ENCODE data around the gene DCST2. TPM values are rescaled to one million over a fixed set of nuclear protein-coding genes. Genes with fewer than 3 reads are reported as not detected.
A peak's percentile ranks its signal among the peaks of the same experiment; 100 is the strongest.

The DCST2 gene
- total and polyA plus RNA-seq, 9 of the 15 experiments (the other 6 are each of a cell fraction or from before 2014, with no cell fraction given): 0.09 to 0.49 (median 0.11) TPM; not detected in 3

DNA sequence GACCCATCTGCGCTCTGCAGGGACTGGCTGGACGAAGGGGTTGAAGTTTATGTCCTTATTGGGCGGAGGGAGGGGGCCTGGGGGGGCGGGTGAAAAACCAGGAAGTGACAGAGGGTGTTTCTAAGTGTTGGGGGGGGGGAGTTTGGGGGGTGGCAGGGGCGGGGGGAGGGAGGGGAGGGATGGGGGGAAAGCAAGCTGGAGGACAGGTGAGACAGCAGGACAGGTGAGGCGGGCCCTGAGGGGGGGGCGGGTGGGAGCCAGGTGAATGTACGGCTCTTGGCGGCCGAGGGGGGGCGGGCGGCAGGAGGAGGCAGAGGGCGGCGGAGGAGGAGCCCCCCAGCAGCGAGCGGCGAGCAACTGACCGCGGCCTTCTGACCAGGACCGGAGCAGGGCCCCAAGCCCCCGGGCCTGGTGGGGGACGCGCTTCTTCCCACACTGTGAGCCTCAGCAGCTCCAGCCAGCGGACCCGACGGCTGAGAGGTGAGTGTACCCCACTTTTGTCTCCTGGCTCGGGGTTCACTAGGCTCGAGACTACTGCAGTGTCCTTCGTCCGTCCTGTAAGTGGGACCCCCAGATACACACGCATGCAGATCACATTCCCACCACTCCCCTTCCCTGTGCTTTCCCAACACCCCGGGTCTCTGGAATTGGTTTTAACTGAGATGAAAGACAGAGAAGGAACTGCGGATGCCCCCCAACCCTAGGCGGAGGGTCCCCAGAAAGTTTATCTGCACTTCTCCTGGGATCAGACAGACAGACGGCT, 30.9 kb downstream of the DCST2 start, which contains the start of gene ZBTB7B (continued):
- no peak for TF ChIP-seq MTA3 (IDR thresholded peaks at IDR 0.05; ENCODE audit: borderline replicate concordance)
- TF ChIP-seq, protein P1, sequence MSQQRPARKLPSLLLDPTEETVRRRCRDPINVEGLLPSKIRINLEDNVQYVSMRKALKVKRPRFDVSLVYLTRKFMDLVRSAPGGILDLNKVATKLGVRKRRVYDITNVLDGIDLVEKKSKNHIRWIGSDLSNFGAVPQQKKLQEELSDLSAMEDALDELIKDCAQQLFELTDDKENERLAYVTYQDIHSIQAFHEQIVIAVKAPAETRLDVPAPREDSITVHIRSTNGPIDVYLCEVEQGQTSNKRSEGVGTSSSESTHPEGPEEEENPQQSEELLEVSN (IDR thresholded peaks at IDR 0.05; ENCODE audit: borderline replicate concordance in 1 of 2, extremely low read depth in 1 of 2, insufficient read depth in 1 of 2, insufficient read length in 1 of 2, low read depth in 1 of 2, low read length in 1 of 2, poor library complexity in 1 of 2, severe bottlenecking in 1 of 2): no peak
- TF ChIP-seq POLR2A (conservative IDR thresholded peaks at IDR 0.05): peak; percentile 10; the same call in 1 of the 2 replicates
- no peak for TF ChIP-seq RBM39 (optimal IDR thresholded peaks at IDR 0.05; ENCODE audit: low read depth, low read length)
- no peak for TF ChIP-seq SREBF2 (CRISPR knock-in tag; IDR thresholded peaks at IDR 0.05)
- peak; percentile 28 for TF ChIP-seq HMGN3 (IDR thresholded peaks at IDR 0.05; ENCODE audit: borderline replicate concordance, extremely low read depth, insufficient read length, low read depth, low read length)
- TF ChIP-seq, protein P2, sequence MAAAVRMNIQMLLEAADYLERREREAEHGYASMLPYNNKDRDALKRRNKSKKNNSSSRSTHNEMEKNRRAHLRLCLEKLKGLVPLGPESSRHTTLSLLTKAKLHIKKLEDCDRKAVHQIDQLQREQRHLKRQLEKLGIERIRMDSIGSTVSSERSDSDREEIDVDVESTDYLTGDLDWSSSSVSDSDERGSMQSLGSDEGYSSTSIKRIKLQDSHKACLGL (CRISPR knock-in tag; IDR thresholded peaks at IDR 0.05; ENCODE audit: borderline replicate concordance, poor library complexity, severe bottlenecking): no peak
- TF ChIP-seq FOXP1 (CRISPR knock-in tag; IDR thresholded peaks at IDR 0.05): 0 out of 2 replicates have a peak, but pooled peaks have one; percentile 12
- TF ChIP-seq, protein P3, sequence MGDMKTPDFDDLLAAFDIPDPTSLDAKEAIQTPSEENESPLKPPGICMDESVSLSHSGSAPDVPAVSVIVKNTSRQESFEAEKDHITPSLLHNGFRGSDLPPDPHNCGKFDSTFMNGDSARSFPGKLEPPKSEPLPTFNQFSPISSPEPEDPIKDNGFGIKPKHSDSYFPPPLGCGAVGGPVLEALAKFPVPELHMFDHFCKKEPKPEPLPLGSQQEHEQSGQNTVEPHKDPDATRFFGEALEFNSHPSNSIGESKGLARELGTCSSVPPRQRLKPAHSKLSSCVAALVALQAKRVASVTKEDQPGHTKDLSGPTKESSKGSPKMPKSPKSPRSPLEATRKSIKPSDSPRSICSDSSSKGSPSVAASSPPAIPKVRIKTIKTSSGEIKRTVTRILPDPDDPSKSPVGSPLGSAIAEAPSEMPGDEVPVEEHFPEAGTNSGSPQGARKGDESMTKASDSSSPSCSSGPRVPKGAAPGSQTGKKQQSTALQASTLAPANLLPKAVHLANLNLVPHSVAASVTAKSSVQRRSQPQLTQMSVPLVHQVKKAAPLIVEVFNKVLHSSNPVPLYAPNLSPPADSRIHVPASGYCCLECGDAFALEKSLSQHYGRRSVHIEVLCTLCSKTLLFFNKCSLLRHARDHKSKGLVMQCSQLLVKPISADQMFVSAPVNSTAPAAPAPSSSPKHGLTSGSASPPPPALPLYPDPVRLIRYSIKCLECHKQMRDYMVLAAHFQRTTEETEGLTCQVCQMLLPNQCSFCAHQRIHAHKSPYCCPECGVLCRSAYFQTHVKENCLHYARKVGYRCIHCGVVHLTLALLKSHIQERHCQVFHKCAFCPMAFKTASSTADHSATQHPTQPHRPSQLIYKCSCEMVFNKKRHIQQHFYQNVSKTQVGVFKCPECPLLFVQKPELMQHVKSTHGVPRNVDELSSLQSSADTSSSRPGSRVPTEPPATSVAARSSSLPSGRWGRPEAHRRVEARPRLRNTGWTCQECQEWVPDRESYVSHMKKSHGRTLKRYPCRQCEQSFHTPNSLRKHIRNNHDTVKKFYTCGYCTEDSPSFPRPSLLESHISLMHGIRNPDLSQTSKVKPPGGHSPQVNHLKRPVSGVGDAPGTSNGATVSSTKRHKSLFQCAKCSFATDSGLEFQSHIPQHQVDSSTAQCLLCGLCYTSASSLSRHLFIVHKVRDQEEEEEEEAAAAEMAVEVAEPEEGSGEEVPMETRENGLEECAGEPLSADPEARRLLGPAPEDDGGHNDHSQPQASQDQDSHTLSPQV (IDR thresholded peaks at IDR 0.05): no peak
- no peak for TF ChIP-seq SLC30A9 (CRISPR knock-in tag; IDR thresholded peaks at IDR 0.05)
- 0 out of 2 replicates have a peak, but pooled peaks have one; percentile 17 for TF ChIP-seq MBD2 (IDR thresholded peaks at IDR 0.05; ENCODE audit: borderline replicate concordance, low read depth)
- no peak for TF ChIP-seq ZNF354B (CRISPR knock-in tag; IDR thresholded peaks at IDR 0.05)
- TF ChIP-seq, protein P4, sequence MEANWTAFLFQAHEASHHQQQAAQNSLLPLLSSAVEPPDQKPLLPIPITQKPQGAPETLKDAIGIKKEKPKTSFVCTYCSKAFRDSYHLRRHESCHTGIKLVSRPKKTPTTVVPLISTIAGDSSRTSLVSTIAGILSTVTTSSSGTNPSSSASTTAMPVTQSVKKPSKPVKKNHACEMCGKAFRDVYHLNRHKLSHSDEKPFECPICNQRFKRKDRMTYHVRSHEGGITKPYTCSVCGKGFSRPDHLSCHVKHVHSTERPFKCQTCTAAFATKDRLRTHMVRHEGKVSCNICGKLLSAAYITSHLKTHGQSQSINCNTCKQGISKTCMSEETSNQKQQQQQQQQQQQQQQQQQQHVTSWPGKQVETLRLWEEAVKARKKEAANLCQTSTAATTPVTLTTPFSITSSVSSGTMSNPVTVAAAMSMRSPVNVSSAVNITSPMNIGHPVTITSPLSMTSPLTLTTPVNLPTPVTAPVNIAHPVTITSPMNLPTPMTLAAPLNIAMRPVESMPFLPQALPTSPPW (CRISPR knock-in tag; IDR thresholded peaks at IDR 0.05): peak; percentile 51
- TF ChIP-seq, protein P5, sequence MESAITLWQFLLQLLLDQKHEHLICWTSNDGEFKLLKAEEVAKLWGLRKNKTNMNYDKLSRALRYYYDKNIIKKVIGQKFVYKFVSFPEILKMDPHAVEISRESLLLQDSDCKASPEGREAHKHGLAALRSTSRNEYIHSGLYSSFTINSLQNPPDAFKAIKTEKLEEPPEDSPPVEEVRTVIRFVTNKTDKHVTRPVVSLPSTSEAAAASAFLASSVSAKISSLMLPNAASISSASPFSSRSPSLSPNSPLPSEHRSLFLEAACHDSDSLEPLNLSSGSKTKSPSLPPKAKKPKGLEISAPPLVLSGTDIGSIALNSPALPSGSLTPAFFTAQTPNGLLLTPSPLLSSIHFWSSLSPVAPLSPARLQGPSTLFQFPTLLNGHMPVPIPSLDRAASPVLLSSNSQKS (CRISPR knock-in tag; IDR thresholded peaks at IDR 0.05): no peak
- TF ChIP-seq ZNF431 (CRISPR knock-in tag; IDR thresholded peaks at IDR 0.05): no peak

Data from K562 (cell line).